Cardiac fibroblast (primary cell): ENCODE measurements around the gene CACNA1D.

Experiments used
- DNase-seq, 2 donors: peaks; one replicate each; pipeline versions ENCODE4 v3.0.0 to v3.0.0-alpha.2; 2010; ENCODE audit warnings: low read depth in 2 of 2
- H3K4me3 ChIP-seq, 2 donors: replicated peaks in 1 of 2; 1 replicate in 1 of 2; 2 replicates in 1 of 2; pipeline ENCODE4 v1.5.1; 2011; ENCODE audit warnings: low read depth in 2 of 2, low read length in 2 of 2, mild to moderate bottlenecking in 2 of 2, moderate library complexity in 1 of 2
- CTCF ChIP-seq: IDR thresholded peaks from one replicate; pipeline ENCODE4 v1.5.1; 2011; ENCODE audit warnings: low read depth, mild to moderate bottlenecking, low read length, inconsistent platforms

The CACNA1D gene

GRCh38 chr3:53702776-53703530 is 208.5 kb downstream of the CACNA1D start:
- DNase-seq, result no peak
- no peak for TF ChIP-seq CTCF
- no peak overlapping the region for H3K4me3 ChIP-seq

- H3K4me3 ChIP-seq, result no peak overlapping the region
- DNase-seq, result no peak
- no peak for TF ChIP-seq CTCF
These were observed 209.4 kb downstream of the CACNA1D start for GRCh38 chr3:53703630-53704362.

- TF ChIP-seq CTCF, result no peak
- DNase-seq, result no peak
- no peak overlapping the region for H3K4me3 ChIP-seq
These were observed 209.9 kb downstream of the CACNA1D start for GRCh38 chr3:53704363-53704725.

- no peak for DNase-seq
- H3K4me3 ChIP-seq, result no peak overlapping the region
These were observed 210.8 kb downstream of the CACNA1D start for GRCh38 chr3:53705024-53705745.

GRCh38 chr3:53705774-53706173 is 211.4 kb downstream of the CACNA1D start:
- no peak for DNase-seq
- no peak for TF ChIP-seq CTCF
- no peak overlapping the region for H3K4me3 ChIP-seq

More at GRCh38 chr3:53705024-53705745, 210.8 kb downstream of the CACNA1D start:
- no peak for TF ChIP-seq CTCF

GRCh38 chr3:53707222-53707621 is 212.8 kb downstream of the CACNA1D start:
- no peak overlapping the region for H3K4me3 ChIP-seq
- DNase-seq, result no peak
- TF ChIP-seq CTCF, result no peak
